ENCODE measurements around the gene HNRNPA2B1.

Gene HNRNPA2B1

DNA sequence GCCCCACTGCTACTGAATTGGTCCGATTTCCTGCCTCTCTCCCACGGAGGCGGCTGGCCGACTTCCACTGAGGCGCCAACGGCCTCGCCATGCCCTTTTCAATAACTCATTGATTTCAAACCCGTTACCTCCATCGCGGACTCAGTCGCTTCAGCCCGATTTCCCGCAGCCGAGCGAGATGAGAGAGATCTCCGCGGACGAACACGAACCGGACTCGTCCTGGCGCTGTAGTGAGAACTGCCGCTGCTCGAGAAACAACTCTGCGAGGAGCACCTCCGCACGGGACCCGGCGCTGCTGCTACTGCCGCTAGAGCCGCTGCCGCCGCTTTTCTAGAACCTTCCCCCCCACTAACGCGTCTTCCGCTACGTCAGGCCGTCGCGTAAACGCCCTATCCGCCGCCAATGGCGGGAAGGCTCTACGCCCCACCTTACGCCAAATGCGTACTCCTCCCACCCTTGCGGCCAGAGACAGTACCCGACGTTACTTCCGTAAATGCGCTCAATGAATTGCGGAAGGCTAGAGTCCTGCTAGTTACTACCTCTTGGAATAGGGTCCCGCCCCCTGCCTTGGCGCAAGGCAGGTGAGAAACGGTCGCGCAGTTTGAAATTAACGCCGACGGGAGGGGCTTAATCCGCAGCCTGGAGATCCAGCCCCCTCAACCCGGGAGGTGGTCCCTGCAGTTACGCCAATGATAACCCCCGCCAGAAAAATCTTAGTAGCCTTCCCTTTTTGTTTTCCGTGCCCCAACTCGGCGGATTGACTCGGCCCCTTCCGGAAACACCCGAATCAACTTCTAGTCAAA lies at the start of gene HNRNPA2B1:
Gene HNRNPA2B1 (minus strand): TSS at position 303 of the 803 bp plus-strand sequence. CDS start 169 bp downstream, at position 134.
- peak; percentile 99 for DNase-seq (ENCODE audit: low spot score)

DNA sequence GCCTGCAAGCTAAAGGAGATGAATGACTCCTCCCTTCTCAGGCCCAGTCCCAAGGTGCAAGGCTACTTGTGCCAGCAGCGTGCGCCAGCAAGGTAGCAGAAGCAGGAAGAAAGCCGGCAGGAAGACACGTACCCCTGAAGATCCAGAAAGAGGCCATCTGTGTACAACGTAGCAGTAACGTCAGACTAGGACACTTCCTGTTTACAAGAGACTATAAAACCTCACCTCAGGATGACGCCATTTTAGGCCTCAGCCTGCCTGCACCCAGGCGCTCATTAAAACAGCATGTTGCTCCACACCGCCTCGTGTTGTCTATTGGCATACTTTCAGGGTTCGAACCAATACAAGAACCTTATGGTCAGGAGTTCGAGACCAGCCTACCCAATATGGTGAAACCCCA lies 49.7 kb upstream of the HNRNPA2B1 start:
- no peak for DNase-seq (ENCODE audit: low spot score)

DNA sequence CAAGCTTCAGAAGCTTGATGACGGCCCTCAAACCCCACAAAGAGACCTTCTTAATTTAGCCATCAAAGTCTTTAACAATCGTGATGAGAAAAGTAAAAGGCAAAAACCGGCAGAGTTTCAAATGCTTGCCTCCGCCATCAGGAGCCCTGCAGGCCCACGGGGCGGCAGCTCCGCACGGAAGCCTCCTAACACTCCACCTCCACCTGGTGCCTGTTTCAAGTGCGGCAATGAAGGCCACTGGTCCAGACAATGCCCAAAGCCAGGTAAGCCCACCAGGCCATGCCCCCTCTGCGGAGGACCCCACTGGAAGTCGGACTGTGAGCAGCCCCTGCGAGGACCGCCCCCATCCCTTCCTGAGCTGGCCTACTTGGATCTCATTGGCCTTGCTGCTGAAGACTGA lies 44.6 kb upstream of the HNRNPA2B1 start:
- no peak for DNase-seq (ENCODE audit: low spot score)

DNA sequence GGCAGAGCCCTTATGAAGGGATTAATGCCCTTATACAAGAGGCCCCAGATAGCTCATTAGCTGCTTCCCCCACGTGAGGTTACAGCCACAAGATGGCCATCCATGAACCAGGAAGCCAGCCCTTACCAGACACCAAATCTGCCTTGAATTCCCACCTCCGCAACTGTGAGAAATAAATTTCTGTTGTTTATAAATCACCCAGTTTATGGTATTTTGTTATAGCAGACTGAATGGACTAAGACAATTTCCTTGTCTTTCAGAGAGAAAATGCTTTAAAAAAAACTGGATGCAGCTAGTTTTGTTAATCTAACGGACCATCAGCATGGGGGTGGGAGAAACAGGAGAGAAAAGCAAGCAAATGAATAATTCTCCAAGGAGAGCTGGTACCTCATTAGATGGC lies 37.5 kb upstream of the HNRNPA2B1 start:
- DNase-seq (ENCODE audit: low spot score) = no peak

GRCh38 chr7:26237035-26237807 lies 36.7 kb upstream of the HNRNPA2B1 start:
- no peak for DNase-seq (ENCODE audit: low spot score)

DNA sequence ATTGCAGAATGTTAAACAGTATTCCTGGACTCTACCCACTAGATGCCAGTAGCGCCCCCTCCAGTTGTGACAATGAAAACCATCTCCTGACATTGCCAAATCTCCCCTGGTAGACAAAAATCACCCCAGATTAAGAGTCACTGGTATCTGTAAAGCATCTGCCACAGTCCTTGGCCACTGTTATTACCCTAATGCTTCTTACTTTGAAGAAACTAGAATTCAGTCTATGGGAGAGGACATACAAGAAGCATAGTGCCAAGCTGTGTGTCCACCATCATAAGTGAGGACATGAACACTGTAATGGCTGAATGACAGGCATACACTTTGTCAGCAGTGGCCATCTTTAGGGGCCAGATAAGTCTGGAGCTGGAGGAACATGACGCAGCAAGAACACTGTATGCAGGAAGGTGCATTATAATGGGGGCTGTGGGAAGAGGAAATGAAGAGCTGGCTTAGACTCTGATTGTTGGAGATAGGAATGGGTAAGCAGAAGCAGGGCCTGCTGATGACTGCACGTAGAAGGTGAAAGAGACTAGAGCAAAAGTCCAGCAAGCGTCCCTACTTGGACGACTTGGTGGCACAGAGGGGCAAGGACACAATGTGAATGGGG lies 33.5 kb upstream of the HNRNPA2B1 start:
- no peak for DNase-seq (ENCODE audit: low spot score)

DNA sequence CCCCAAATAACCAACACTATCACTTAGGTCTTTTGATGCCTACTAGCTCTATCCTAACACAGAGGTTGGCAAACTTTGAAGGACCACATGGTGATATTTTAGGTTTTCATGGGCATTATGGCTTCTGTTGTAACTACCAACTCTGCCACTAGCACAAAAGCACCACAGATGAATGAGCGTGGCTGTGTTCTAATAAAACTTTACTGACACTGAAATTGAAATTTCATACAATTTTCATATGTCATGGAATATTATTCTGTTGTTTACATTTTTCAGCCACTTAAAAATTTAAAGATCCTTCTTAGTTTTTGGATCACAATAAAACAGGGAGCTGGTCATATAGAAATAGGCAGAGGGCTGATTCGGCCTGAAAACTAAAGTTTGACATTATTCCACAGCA lies 27.4 kb upstream of the HNRNPA2B1 start:
- DNase-seq (ENCODE audit: low spot score) = no peak

- no peak for DNase-seq (ENCODE audit: low spot score)
These were observed 23.8 kb upstream of the HNRNPA2B1 start for GRCh38 chr7:26224359-26224758.

- DNase-seq (ENCODE audit: low spot score) = no peak
These were observed 15.5 kb upstream of the HNRNPA2B1 start for GRCh38 chr7:26216049-26216448.

DNA sequence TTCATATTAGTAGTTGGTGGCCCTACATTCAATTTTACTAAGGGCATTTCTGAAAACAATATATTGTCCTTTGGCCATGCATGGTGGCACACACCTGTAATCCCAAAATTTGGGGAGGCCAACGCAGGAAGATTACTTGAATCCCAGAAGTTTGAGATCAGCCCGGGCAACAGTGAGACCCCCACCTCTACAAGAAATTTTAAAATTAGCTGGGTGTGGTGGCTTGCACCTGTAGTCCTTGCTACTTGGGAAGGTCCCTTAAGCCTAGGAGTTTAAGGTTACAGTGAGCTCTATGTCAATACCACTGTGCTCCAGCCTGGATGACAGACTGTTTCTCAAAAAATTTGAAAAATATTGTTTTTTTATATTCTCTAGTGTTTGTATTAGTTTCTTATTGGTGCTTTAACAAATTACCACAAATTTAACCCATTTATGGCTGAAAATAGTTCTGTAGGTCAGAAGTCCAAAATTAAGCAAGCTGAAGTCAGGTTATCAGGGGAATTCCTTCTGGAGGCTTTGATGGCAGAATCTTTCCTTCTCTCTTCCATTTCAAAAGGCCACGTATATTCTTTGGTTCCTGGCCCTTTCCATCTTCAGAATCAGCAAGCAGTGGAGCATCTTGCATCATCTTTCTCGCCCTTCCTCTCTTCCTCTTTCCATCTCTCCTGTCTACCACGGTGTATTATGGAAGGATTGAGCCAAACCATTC lies 13.4 kb upstream of the HNRNPA2B1 start:
- no peak for DNase-seq (ENCODE audit: low spot score)

GRCh38 chr7:26212921-26213718 lies 12.6 kb upstream of the HNRNPA2B1 start:
- DNase-seq (ENCODE audit: low spot score) = no peak

DNA sequence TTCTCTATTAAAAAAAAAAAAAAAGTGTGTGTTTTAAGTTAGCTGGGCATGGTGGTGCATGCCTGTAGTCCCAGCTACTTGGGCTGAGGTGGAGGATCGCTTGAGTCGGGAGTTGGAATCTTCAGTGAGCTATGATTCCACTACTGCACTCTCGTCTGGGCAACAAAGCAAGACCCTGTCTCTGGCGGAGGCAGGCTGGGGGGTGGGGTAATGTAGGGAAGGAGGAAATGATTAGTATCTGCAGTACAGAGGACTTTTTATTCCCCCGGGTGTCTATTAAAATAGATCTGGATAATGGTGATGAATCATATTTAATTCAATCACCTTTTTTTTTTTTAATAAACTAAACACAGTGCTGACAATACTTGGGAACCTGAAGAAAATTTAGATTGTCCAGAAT lies 7.5 kb upstream of the HNRNPA2B1 start:
- no peak for DNase-seq (ENCODE audit: low spot score)

DNA sequence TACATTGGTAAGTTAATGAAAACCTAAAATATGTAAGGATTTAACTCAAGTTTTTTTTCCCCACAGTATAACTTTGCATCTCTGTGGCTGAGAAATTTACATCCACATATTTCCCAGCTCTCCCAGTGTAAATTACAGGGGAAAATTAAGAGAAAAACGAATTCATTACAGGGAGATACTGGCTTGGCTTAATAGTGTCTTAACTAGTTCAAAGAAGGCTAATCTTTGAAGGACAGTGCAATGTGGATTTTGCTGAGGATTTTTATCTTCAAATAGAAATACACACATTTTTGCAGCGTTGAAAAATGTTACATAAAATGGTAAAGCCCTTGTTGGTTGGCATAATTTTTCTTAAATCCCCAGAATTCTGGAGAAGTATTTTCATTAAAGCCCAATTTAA lies 2.5 kb upstream of the HNRNPA2B1 start:
- no peak for DNase-seq (ENCODE audit: low spot score)

- DNase-seq (ENCODE audit: low spot score) = peak; percentile 43
These were observed 1.8 kb upstream of the HNRNPA2B1 start for GRCh38 chr7:26202019-26202990.

DNA sequence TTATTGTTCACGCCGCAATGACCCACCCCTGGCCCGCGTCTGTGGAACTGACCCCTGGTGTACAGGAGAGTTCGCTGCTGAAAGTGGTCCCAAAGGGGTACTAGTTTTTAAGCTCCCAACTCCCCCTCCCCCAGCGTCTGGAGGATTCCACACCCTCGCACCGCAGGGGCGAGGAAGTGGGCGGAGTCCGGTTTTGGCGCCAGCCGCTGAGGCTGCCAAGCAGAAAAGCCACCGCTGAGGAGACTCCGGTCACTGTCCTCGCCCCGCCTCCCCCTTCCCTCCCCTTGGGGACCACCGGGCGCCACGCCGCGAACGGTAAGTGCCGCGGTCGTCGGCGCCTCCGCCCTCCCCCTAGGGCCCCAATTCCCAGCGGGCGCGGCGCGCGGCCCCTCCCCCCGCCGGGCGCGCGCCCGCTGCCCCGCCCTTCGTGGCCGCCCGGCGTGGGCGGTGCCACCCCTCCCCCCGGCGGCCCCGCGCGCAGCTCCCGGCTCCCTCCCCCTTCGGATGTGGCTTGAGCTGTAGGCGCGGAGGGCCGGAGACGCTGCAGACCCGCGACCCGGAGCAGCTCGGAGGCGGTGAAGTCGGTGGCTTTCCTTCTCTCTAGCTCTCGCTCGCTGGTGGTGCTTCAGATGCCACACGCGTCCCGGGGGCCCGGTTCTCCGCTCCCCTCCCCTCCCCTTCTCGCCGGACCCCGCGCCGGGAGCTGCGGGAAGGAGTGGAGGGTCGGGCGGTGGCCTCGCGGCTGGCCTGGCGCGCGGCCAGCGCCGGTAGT lies 887 bp upstream of the HNRNPA2B1 start, which contains the start of gene CBX3:
Gene CBX3 (plus strand): TSS at position 499 of the 772 bp plus-strand sequence. CDS start 1,254 bp downstream, outside the sequence.
- peak; percentile 89 for DNase-seq (ENCODE audit: low spot score)

- peak; percentile 62 for DNase-seq (ENCODE audit: low spot score)
These were observed 505 bp downstream of the HNRNPA2B1 start for GRCh38 chr7:26200038-26200443.

- peak; percentile 70 for DNase-seq (ENCODE audit: low spot score)
These were observed 1.1 kb downstream of the HNRNPA2B1 start for GRCh38 chr7:26199301-26200037.

DNA sequence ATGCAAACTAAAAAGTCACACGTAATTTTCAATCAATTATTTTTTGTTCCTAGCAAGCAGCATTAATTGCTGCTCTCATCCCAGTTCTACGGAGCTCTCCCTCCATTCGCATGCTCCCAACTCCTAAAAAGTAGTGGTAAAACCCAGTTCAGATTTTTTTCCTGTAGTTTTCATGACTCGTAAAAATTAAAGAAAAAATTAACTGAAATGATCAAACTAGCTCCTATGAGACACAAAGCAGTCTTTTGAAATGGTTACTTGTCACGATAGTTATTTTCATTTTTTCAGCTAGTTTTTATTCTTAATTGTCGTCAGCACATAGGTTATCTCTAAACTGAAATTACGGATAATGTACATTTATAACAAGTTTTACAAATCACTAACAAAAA lies 1.8 kb downstream of the HNRNPA2B1 start:
- no peak for DNase-seq (ENCODE audit: low spot score)
